GM12878 (cell line): ENCODE data around the gene MBD5. TPM values are rescaled to one million over a fixed set of nuclear protein-coding genes. Genes with fewer than 3 reads are reported as not detected.

ENCODE experiments used
- ATAC-seq: fragments of 200-7000 bp; cut with Tn5 transposase; 3 replicates; pipeline ENCODE4 v1.9.1; 2020; ENCODE audit warnings: mild to moderate bottlenecking, moderate library complexity
- BruUV-seq: library from RNA; stranded (reverse); fragments of 400-500 nt; replicated peaks from 2 replicates; lab custom pipeline; 2021; lab: Mats Ljungman, UMichigan
- CTCF ChIA-PET: fragments of 300-600 bp; sonication (Branson Sonifier 250); formaldehyde crosslinking; extraction: SDS; loops from one replicate; lab custom pipeline; 2021; ENCODE audit warnings: inconsistent platforms; lab: Yijun Ruan, JAX
- POLR2A ChIA-PET: fragments of 350-600 bp; formaldehyde crosslinking; extraction: SDS; loops from one replicate; lab custom pipeline; 2021; ENCODE audit warnings: inconsistent platforms; lab: Charles Lee
- RAD21 ChIA-PET: fragments of 300-600 bp; sonication (Branson Sonifier 250); formaldehyde crosslinking; loops from one replicate; lab custom pipeline; 2023; ENCODE audit warnings: antibody characterized with exemption; ENCODE audit not compliant: unreplicated experiment; lab: Charles Lee
- SMC1A ChIA-PET: fragments of 300-600 bp; sonication (Branson Sonifier 250); formaldehyde crosslinking; loops from one replicate; lab custom pipeline; 2023; ENCODE audit not compliant: unreplicated experiment, uncharacterized antibody; lab: Charles Lee
- DNase-seq: peaks from one replicate; pipeline ENCODE4 v3.0.0-alpha.2; 2011; ENCODE audit warnings: low read depth, low spot score
- FAIRE-seq: peaks from 3 replicates; lab custom pipeline; 2011; peaks lifted over from hg19 to GRCh38; lab: Jason Lieb, UNC
- H2AFZ ChIP-seq: 2 replicates; pipeline ENCODE4 v1.6.0; 2011; ENCODE audit warnings: low read depth, low read length, control low read depth; ENCODE audit not compliant: control insufficient read depth
- H3K27ac ChIP-seq: 2 replicates; pipeline ENCODE4 v1.5.1; 2011; ENCODE audit warnings: control low read depth; ENCODE audit not compliant: control insufficient read depth, insufficient read depth
- H3K27me3 ChIP-seq, 2 experiments: replicated peaks in 1 of 2; 2 replicates each; pipeline versions ENCODE4 v1.6.0 to v1.6.1; 2011; ENCODE audit warnings: low read length in 1 of 2; ENCODE audit not compliant: control insufficient read depth in 2 of 2, insufficient read depth in 2 of 2
- H3K36me3 ChIP-seq, 2 experiments: 2 replicates each; pipeline ENCODE4 v1.5.1; 2011; ENCODE audit warnings: low read length in 1 of 2; ENCODE audit not compliant: control insufficient read depth in 2 of 2, insufficient read depth in 2 of 2
- H3K4me1 ChIP-seq: 2 replicates; pipeline ENCODE4 v1.6.1; 2011; ENCODE audit warnings: mild to moderate bottlenecking, low read length, moderate library complexity, mixed read lengths; ENCODE audit not compliant: control insufficient read depth, insufficient read depth
- H3K4me2 ChIP-seq: 2 replicates; pipeline ENCODE4 v1.6.0; 2011; ENCODE audit warnings: control low read depth; ENCODE audit not compliant: control insufficient read depth, insufficient read depth
- H3K4me3 ChIP-seq: fragments of 200-600 bp; sonication (generic); 2 replicates; pipeline ENCODE4 v1.5.1; 2016
- H3K79me2 ChIP-seq: 2 replicates; pipeline ENCODE4 v1.6.0; 2011; ENCODE audit warnings: low read length; ENCODE audit not compliant: control insufficient read depth, insufficient read depth
- H3K9ac ChIP-seq: 2 replicates; pipeline ENCODE4 v1.8.0; 2011; ENCODE audit warnings: low read length, control low read depth, mixed read lengths; ENCODE audit not compliant: control insufficient read depth, insufficient read depth
- H3K9me3 ChIP-seq: replicated peaks from 3 replicates; pipeline ENCODE4 v1.5.1; 2011; ENCODE audit warnings: mild to moderate bottlenecking, low read length; ENCODE audit not compliant: control insufficient read depth, insufficient read depth
- H4K20me1 ChIP-seq: 2 replicates; pipeline ENCODE4 v1.6.0; 2011; ENCODE audit not compliant: control insufficient read depth, insufficient read depth
- CEBPB ChIP-seq, 2 experiments: fragments of 150-350 bp in 1 of 2; IDR thresholded peaks; 2 replicates each; pipeline ENCODE4 v1.6.1; 2012 to 2014; ENCODE audit warnings: low read depth in 2 of 2, low read length in 2 of 2, borderline replicate concordance in 1 of 2, inconsistent platforms in 1 of 2
- in situ Hi-C: fragments of 300-500 bp; cut with MboI; formaldehyde crosslinking; loops from 9 replicates; pipeline ENCODE4 v1.14.3; 2018; ENCODE audit warnings: mixed read lengths
- intact Hi-C: fragments of 100-400 bp; cut with micrococcal nuclease; formaldehyde crosslinking; loops from one replicate; pipeline ENCODE4 v1.14.2; 2022; ENCODE audit not compliant: unreplicated experiment
- polyA plus RNA-seq, 11 experiments: library from polyadenylated mRNA; depleted of rRNA in 4 of 11; unstranded in 6 of 11; stranded (reverse) in 5 of 11; fragments of >200 nt; fragmentation: Nextera tagmentation in 4 of 11; fragmentation: Illumina TruSeq in 1 of 11; extraction: Ambion mirVana in 4 of 11; extraction: Trizol in 1 of 11; gene quantifications; 1 replicate in 1 of 11; 2 replicates in 10 of 11; pipeline versions ENCODE4 v1.2.1 to v1.2.3, GENCODE V29; 2011 to 2016; ENCODE audit warnings: inconsistent platforms in 2 of 11, missing spikeins in 2 of 11, low read depth in 1 of 11
- total RNA-seq, 4 experiments: library from RNA; depleted of rRNA in 3 of 4; stranded (reverse); fragments of >200 nt in 3 of 4; fragmentation: Illumina TruSeq in 1 of 4; extraction: Trizol in 1 of 4; gene quantifications; 2 replicates each; pipeline versions ENCODE4 v1.2.1 to v1.2.3, GENCODE V29; 2013 to 2021
- TF ChIP-seq, protein P1 (sequence below): fragments of 450-650 bp; IDR thresholded peaks from 2 replicates; pipeline ENCODE4 v1.6.1; 2016; ENCODE audit warnings: mild to moderate bottlenecking, moderate library complexity, borderline replicate concordance

The MBD5 gene
- total and polyA plus RNA-seq, 10 of the 15 experiments (the other 5 are each of a cell fraction or from before 2014, with no cell fraction given) = 7.4 to 58.0 (median 21.2) TPM

DNA sequence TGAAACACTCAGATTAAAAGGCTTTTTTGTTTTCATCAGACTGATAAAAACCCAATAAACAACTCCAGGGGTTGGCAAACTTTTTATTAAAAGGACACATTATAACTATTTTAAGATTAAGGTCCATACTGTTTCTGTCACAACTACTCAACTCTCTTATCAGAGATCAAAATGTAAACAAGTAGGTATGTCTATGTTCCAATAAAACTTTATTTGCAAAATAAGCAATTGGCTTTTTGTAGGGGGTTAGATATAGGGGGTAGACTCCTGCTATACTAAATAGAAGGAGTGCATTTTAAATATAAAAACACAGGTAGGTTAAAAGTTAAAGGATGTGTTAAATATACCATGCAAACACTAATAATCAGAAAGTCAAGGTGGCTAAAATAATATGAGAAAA is 174.0 kb downstream of the MBD5 start:
- Histone ChIP-seq H3K9me3 (no peaks in the 10 kb centered on the region), H3K36me3 (no peaks in the 10 kb centered on the region), H3K4me3 (no peak overlapping the region), H4K20me1 (no peaks in the 10 kb centered on the region), H3K9ac (no peak overlapping the region), H3K27ac (no peak overlapping the region), H3K79me2 (no peaks in the 10 kb centered on the region), H3K27me3 (no peaks in the 10 kb centered on the region), H3K4me2 (no peak overlapping the region), H3K4me1 (no peaks in the 10 kb centered on the region), H2AFZ (no peak overlapping the region)
- ChIA-PET POLR2A (no interaction called here), CTCF (no interaction called here), SMC1A (no interaction called here), RAD21 (no interaction called here)
- no peak for DNase-seq
- no peak for ATAC-seq
- BruUV-seq = no TSS peak
- TF ChIP-seq CEBPB (IDR thresholded peaks at IDR 0.05; ENCODE audit: borderline replicate concordance in 1 of 2, low read depth in 2 of 2, low read length in 2 of 2) = no peak
- TF ChIP-seq, protein P1, sequence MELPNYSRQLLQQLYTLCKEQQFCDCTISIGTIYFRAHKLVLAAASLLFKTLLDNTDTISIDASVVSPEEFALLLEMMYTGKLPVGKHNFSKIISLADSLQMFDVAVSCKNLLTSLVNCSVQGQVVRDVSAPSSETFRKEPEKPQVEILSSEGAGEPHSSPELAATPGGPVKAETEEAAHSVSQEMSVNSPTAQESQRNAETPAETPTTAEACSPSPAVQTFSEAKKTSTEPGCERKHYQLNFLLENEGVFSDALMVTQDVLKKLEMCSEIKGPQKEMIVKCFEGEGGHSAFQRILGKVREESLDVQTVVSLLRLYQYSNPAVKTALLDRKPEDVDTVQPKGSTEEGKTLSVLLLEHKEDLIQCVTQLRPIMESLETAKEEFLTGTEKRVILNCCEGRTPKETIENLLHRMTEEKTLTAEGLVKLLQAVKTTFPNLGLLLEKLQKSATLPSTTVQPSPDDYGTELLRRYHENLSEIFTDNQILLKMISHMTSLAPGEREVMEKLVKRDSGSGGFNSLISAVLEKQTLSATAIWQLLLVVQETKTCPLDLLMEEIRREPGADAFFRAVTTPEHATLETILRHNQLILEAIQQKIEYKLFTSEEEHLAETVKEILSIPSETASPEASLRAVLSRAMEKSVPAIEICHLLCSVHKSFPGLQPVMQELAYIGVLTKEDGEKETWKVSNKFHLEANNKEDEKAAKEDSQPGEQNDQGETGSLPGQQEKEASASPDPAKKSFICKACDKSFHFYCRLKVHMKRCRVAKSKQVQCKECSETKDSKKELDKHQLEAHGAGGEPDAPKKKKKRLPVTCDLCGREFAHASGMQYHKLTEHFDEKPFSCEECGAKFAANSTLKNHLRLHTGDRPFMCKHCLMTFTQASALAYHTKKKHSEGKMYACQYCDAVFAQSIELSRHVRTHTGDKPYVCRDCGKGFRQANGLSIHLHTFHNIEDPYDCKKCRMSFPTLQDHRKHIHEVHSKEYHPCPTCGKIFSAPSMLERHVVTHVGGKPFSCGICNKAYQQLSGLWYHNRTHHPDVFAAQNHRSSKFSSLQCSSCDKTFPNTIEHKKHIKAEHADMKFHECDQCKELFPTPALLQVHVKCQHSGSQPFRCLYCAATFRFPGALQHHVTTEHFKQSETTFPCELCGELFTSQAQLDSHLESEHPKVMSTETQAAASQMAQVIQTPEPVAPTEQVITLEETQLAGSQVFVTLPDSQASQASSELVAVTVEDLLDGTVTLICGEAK = peak; percentile 55; the same call in 1 of the 2 replicates
- intact Hi-C loops = no loop called here
- no peak for FAIRE-seq
- in situ Hi-C loops = no loop called here
